Measurements from ENCODE around the gene PRDM5.

The PRDM5 gene

DNA sequence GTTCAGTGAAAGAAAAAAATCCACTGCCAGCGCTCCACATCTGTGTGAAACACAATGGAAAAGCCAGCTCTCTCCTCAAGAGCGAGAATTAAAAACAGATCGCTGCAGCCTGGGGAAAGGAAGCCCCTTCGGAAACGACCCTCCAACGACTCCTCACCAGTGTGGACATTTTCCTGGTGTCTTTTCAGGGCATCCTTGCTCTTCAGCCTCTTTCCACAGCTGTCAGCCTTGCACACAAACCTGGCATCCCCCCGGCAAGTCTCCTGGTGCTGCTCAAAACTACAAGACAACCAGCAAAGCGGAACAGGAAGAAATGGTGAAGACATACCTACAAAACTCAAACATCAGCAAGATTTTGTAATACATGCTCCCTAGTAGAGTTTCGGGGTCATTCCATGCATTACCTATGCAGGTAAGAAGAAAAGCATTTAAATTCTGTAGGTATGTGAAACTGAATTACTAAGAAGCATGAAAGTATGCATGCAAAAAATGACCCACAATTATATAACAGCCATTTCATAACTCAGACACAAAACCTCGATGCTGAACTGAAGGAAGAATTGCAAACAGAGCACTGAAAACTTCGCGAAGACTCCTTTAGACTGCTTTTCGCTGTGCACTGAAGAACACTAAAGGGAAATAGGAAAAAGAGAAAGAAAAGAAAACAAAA is 106.1 kb downstream of the PRDM5 start:
- DNase-seq: no peak

DNA sequence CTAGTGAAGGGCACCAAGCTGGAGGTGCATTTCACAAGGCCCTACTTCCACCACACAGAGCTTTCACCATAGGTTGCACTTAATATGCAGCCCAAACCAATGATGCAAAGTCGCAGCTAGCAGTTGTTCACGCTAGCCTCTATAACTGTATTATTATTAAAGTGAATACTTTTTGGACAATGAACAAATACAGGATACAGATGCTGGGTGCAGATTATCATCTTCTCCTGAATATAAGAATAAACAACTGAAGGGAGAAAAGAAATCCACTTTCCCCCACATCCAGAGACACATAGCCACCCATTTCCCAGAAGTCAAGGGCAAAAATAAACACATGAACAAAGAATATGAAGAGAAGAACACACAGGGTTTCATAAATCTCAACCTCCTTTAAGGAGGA is 107.2 kb downstream of the PRDM5 start:
- no peak for DNase-seq

DNA sequence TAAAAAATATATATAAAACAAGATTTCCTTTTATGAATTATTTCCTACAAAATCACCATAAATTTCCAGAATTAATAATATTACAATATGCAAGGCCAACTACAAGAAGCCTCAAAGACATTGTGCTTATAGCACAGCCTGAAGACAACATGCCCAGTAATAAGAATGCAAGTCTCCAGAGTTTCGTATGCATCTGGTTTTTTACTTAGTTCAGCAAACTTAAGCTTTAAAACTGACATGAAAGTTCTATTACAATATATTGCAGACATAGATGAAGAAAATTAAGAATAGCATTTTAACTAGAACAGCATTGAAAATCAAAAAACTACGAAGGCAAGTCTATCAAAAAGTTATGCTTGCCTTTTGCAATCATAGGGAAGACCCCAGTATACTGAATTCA is 107.6 kb downstream of the PRDM5 start:
- no peak for DNase-seq

GRCh38 chr4:120812216-120812615 is 110.3 kb downstream of the PRDM5 start:
- DNase-seq: no peak

GRCh38 chr4:120809518-120809917 is 113.0 kb downstream of the PRDM5 start:
- no peak for DNase-seq

DNA sequence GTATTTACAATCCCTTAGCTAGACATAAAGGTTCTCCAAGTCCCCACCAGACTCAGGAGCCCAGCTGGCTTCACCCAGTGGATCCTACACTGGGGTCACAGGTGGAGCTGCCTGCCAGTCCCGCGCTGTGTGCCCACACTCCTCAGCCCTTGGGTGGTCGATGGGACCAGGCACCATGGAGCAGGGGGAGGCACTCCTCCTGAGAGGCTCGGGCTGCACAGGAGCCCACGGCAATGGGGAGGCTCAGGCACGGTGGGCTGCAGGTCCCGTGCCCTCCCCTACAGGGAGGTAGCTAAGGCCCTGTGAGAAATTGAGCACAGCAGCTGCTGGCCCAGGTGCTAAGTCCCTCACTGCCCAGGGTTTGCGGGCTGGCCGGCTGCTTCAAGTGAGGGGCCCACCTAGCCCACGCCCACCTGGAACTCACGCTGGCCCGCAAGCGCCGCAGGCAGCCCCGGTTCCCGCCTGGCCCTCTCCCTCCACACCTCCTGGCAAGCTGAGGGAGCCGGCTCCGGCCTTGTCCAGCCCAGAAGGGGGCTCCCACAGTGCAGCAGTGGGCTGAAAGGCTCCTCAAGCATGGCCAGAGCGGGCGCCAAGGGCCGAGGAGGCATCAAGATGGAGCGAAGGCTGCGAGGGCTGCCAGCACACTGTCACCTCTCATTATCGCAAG is 113.9 kb downstream of the PRDM5 start:
- DNase-seq: no peak

GRCh38 chr4:120801137-120801758 is 121.3 kb downstream of the PRDM5 start:
- no peak for DNase-seq

DNA sequence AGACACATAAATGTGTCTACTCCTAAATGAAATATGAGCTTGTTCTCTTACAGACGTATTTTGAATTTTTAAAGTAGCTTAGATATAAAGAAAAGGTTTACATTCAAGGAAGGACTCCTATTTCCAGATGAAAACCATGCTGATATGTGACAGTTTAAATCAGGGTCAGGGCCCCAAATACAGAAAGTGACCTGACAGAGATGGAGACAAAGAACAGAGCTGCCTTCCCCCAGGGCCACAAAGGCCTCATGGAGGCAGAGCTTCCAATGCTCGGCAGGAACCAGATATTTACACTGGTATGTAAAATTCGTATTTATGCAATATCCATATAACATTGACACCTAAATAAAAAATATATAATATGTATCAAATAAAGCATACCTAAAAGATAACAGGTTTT is 124.0 kb downstream of the PRDM5 start:
- no peak for DNase-seq

DNA sequence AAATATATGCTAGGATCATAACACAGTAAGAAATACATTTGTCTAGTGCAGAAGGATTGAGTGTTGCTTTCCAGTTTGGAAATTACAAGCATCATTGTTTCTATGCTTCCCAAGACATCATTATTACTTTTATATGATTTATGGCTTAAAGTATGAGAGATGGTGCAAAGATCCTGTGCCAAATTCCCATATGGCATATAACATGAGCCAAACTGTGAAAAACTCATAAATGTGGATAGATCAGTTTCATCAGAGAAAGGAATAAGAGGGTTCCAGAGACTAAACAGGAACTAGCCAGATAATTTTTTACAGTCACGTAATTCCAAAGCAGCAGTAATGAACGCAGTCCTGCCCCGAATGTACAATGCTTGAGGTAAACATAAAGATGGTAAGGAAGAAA is 126.3 kb downstream of the PRDM5 start:
- no peak for DNase-seq

DNA sequence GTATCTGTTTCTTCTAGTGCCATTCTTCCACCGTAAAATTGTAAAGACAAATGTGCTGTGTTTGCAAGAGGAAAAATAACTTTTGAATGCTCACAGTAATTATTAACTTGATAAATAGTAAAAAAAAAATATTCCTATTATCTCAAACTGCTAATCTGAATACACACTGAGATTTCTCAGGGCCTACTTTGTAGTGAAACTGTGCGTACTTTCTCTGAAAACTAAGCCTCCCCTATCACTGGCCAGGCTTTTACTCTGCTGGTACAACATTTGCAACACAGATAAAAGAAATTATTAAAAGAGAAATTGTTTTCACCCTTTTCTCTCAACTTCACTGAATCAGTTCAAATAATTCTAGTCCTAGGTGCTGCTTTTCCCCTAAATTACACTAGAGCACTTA is 137.3 kb downstream of the PRDM5 start:
- DNase-seq: no peak

DNA sequence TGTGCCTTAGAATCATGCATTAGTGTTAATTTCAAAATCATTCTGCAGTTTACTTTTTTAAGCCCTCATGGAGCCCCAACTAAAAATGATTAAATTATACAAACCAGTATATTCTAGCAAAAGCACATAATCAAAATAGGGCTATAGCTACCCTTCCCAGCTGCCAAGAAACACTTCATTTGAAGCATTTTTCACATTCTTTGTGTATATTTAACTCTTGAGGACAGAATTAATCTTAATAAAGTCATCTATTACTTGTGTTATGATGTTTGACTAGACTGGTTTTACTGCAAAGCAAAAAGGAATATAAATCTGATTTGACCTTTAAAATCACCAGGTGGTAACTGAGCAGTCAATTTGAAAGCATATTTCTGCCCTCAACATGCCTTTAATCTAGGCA is 145.1 kb downstream of the PRDM5 start:
- no peak for DNase-seq

GRCh38 chr4:120775431-120775830 is 147.1 kb downstream of the PRDM5 start:
- no peak for DNase-seq

- no peak for DNase-seq
These were observed 148.9 kb downstream of the PRDM5 start for GRCh38 chr4:120773641-120774040.

- DNase-seq: no peak
These were observed 150.6 kb downstream of the PRDM5 start for GRCh38 chr4:120771907-120772306.

GRCh38 chr4:120770897-120771296 is 151.6 kb downstream of the PRDM5 start:
- no peak for DNase-seq

DNA sequence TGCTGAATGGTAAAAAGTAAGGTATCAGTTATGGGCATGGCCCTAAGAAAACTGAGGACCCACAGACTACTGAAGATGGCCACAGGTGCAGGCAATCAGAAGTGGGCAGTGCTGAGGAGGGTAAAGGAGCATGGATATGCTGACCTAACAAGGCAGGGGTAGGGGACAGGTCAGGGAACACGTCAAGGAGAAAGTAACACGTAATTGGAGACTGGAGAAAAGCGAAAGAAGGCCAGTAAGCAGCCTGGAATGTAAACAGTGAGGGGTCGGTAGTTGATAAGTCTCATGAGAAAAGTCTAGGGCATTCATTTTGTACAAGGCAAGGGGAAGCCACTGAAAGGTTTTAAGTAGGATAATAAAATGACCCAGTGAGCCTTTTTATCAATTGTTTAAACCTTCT is 153.3 kb downstream of the PRDM5 start:
- no peak for DNase-seq

DNA sequence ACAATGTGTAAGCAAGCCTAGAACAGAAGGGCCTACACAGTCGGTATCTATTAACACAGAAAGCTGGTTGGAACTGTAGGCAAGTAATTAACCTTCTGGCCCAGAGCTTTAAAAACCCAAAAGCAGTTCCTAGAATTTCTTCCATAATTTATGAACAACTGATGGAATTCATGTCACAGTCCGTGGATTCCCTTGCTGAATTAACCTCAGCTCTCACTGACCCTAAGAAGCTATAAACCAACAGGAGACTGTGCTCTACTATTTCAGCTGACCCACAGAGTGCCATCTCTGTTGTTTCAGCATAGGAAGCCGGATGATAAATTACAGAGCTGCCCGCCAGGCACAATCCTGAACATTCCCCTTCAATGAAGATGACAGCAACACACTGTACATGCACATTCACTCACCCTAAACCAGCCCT is 157.3 kb downstream of the PRDM5 start:
- peak in 2 of 3 experiments; percentile 5 to 23 for DNase-seq

- DNase-seq: no peak
These were observed 158.9 kb downstream of the PRDM5 start for GRCh38 chr4:120763650-120764049.

DNA sequence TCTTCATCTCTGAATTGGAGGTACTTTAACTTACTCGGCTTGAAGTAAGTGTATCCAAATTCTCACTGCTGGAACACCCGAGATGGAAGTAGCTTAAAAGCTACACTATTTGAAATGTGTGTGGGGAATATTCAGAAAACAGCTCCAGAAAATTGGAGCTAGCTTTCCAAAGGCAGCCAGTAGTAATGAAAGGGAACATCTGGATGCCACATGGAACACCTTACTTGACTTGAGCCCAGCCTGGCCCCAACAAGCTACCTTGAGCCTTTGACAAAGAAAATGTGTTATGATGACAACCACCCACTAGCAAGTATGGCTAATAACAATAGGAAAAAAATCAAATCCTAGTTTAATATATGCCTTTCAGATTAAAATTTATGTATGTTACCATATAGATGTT is 161.5 kb downstream of the PRDM5 start:
- DNase-seq: no peak

DNA sequence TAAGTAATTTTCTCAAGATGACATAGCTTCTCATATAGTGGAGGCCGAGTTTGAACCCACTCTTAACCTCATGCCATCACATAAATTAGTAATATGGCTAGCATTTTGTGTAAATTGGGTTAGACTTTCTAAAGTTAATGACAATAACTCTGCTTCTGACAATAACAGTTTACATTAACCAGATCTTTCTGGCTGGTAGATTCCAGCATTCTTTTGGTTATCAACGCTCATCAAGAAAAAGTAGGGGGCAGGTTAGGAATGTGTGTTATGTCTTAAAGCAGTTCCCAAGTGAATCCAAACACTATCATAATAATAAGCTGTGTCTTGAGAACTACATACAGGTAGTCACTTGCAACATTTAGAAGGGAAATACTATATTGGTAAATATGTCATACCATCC is 162.5 kb downstream of the PRDM5 start:
- DNase-seq: no peak

GRCh38 chr4:120755864-120756263 is 166.7 kb downstream of the PRDM5 start:
- no peak for DNase-seq

- DNase-seq: peak in 1 of 3 experiments; percentile 30
These were observed 167.9 kb downstream of the PRDM5 start for GRCh38 chr4:120754590-120754989.

DNA sequence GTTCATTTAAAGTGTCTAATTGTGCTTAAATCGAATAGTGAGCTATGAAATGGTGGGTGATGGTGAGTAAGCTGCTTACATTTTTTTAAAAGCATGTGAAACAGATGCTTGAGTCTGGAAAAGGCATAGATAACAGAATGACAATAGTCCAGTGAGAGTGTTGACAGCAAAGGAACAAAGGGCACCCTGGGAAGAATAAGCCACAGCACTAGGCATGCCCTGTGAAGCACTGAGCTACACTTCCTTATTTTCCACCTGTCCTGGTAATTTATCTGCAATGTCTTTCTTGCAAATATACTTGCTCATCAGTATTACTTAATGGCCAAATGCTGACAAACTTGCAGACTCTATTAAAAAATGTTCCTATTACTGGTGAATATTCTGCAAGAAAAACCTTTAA is 168.7 kb downstream of the PRDM5 start:
- DNase-seq: peak; percentile 22 to 83 (median 34)

GRCh38 chr4:120750152-120750525 is 172.4 kb downstream of the PRDM5 start:
- no peak for DNase-seq
